HuH-7.5 (cell line): ENCODE results near the gene CANX.

Experiments
- DNase-seq: peaks from one replicate; pipeline ENCODE4 v3.0.0; 2011; ENCODE audit warnings: low spot score

The CANX gene

DNA sequence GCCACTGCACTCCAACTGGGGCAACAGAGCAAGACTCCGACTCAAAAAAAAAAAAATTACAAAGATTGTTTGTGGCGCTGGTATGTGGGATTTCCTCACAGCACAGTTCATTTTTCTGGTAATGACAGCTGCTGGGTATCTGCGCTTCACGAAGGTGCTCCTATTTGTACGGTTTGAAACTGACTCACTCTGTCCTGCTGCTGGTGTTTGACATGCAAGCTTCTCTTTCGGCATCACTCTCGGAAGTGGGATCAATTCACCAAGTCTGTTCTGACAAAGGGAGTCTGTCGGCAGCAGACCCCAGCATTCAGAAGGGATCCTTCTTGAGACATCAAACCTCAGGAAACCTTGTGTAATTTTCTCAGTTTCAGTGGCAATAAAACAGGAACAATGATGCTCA is 60.2 kb downstream of the CANX start:
- no peak for DNase-seq

GRCh38 chr5:179759581-179760551 is 61.1 kb downstream of the CANX start:
- DNase-seq = no peak

- DNase-seq = no peak
These were observed 63.5 kb downstream of the CANX start for GRCh38 chr5:179762079-179762780.

DNA sequence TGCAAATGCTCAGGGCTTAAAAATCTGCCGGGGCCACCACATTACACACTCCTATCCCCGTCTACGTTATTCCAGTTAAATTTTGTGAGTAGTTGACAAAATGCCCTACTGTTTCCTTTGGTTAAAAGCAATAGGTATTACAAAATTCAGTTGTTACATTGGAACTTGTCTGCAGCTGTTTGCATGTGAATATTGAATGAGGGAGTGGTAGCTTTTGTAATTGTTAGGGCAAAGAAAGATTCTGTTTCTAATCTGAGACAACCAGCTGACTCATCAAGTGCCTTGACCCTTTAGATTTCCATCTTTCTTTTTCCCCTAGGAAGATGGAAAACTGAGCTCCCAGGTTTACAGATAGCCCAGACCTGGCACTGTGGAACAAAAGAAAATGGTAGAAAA is 64.0 kb downstream of the CANX start:
- DNase-seq = no peak

DNA sequence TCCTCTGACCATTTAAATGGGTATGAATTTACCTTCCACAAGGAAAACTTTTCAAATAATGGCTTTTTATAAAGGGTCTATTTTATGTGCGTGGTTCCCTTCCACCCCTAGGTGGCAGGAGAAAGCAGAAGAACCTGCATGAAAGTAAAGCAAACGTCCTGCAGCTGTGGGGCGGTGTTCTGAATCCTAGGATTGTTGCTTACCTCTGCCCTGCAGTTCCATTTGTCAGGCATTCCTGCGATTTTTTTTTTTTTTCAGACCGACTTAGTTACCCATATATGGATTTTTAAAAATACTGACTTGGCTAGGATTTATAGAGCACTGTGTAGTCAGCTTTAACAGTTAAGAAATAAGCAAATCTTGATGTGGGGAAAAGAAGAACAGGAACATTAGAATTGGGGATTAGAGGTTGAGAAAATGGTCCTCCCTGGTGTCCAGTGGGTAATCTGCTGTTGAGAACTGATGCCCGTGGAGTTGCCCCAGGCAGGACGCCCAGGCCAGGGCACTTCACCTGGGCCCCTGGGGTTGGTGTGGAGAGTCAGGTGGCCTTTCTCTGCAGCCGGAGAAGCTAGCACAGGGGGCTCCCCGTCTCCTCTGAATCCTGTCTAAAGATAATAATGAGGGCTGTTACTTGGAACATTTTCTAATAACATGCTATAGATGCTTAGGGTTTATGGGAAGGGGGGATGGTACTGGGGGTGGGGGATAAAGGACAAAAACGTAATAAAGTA is 64.6 kb downstream of the CANX start:
- peak; percentile 83 for DNase-seq

- no peak for DNase-seq
These were observed 65.3 kb downstream of the CANX start for GRCh38 chr5:179764056-179764455.

- no peak for DNase-seq
These were observed 66.6 kb downstream of the CANX start for GRCh38 chr5:179765400-179765799.

GRCh38 chr5:179766021-179766725 is 67.4 kb downstream of the CANX start:
- no peak for DNase-seq

DNA sequence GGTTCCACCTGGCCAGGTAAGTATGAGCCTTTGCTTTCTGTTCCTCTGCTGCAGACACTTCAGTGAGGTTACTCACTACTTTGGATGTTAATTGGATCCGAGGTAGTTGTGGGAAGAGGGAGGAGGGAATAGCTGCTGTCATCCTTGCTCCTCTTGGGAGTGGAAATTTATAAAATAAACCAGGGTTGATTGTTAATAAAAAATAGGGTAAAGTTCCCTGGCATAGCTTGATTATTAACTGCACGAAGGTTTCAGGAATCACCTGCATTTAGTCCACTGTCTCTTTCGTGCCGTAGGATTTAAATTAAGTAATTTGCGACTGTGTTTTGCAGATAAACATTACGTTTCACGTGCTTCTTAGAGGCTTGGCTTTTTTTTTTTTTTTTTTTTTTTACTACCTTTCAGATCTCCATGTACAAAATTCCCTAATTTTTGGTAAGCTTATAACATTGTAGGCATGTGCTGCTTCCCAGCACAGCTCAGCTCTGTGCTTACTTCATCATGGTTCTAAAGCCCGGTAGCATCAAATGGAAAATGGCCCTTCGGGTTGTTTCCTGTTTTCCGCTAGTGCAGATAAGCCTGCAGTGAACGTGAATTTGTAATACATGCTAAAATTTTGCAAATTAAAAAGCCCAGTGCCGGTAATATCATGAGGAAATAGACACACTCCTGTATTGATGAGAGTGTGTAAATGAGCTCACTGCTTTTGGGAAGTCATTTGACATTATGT is 68.1 kb downstream of the CANX start:
- DNase-seq = no peak

DNA sequence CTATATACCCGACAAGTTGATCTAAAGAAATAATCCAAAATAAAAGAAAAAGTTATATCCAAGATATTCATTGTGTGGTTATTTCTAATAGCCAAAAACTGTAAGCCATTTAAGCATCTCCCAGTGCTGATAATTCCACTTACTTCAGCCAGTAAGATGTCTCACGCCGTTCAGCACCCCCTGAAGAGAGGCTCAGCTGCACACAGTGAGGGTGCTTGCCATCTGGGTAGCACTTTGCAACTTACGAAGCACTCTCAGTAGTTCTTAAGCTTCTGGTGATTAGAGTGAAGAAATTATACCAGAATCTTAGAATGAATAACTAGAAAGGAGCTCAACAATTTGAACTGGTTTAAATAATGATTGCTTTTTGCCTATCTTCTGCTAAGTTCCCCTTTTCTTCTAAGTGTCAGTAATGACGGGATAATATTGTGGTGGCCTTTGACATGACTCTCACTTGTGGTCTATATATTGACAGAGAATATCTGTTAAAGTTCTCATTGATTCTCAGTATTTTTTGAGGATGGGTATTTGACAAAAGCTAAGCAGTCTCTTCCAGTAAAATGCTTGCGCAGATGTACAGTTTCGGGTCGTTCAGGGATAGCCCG is 68.8 kb downstream of the CANX start:
- no peak for DNase-seq

- no peak for DNase-seq
These were observed 69.7 kb downstream of the CANX start for GRCh38 chr5:179768326-179769085.

DNA sequence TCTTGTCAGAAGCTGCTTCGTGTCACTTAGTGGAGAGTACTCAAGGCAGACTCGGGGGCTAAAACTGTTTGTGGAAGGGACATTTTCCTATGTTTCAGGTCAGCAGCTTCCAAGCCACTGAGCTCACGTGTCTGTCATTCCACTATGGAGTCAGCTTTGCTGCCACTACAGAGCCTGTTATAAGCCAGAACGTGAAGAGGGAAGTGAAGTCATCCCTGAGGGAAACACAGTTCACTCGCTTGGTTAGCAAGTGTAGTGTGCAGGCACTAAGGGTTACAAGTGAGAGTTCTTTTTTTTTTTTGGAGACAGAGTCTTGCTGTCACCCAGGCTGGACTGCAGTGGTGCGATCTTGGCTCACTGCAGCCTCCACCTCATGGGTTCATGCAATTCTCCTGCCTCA is 70.5 kb downstream of the CANX start:
- DNase-seq = no peak

- no peak for DNase-seq
These were observed 71.0 kb downstream of the CANX start for GRCh38 chr5:179769796-179770195.

GRCh38 chr5:179771311-179771895 is 72.6 kb downstream of the CANX start:
- no peak for DNase-seq

- DNase-seq = no peak
These were observed 73.6 kb downstream of the CANX start for GRCh38 chr5:179772351-179772750.

- no peak for DNase-seq
These were observed 74.9 kb downstream of the CANX start for GRCh38 chr5:179773686-179774040.

- DNase-seq = no peak
These were observed 75.7 kb downstream of the CANX start for GRCh38 chr5:179774442-179774841.

GRCh38 chr5:179776411-179776938 is 77.7 kb downstream of the CANX start:
- DNase-seq = no peak

- no peak for DNase-seq
These were observed 78.7 kb downstream of the CANX start for GRCh38 chr5:179777456-179777855.

GRCh38 chr5:179777909-179778308 is 79.1 kb downstream of the CANX start:
- no peak for DNase-seq
